Measurements from ENCODE around the gene WDR82.

WDR82 gene

DNA sequence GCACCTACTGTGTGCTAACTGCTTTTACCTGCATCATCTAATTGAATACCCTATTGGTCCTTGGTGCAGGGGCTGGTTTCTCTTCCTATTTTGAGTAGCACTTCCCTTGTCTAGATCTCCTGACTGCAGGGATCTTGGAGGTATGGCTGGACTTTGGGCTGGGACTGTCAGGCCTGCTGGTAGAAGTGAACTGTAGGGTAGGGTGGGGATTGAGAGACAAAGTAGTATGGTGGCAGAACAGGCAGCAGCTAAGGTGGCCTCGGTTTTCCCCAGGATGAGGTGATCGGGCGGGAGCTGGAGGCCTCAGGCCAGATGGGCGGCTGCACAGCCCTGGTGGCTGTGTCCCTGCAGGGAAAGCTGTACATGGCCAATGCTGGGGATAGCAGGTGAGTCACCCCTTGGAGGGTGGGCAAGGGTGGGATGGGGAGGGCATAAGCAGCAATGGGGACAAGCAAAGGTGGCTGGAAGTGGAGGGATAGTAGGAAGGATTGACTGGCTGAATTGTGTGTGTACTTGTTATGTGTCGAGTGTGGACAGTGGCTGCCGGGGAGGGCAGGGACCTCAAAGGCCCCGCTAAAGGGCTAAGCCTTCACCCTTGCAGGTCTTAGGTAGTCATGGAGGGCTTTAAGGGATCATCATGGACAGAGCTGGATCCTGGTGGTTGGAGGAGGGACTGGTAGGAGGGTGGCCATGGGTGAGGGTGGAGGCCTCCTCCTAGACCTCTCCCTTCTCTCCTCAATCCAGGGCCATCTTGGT, 30.9 kb downstream of the WDR82 start:
- FAIRE-seq (no peak), DNase-seq (ENCODE audit: insufficient read length) (no peak)
- no peak for TF ChIP-seq POLR2AphosphoS5 (IDR thresholded peaks at IDR 0.05; ENCODE audit: low read depth, low read length)
- no peak for TF ChIP-seq POLR2A (IDR thresholded peaks at IDR 0.05; ENCODE audit: low read depth, low read length)
- TF ChIP-seq TAF1 (IDR thresholded peaks at IDR 0.05; ENCODE audit: borderline replicate concordance, low read depth, low read length), result no peak

DNA sequence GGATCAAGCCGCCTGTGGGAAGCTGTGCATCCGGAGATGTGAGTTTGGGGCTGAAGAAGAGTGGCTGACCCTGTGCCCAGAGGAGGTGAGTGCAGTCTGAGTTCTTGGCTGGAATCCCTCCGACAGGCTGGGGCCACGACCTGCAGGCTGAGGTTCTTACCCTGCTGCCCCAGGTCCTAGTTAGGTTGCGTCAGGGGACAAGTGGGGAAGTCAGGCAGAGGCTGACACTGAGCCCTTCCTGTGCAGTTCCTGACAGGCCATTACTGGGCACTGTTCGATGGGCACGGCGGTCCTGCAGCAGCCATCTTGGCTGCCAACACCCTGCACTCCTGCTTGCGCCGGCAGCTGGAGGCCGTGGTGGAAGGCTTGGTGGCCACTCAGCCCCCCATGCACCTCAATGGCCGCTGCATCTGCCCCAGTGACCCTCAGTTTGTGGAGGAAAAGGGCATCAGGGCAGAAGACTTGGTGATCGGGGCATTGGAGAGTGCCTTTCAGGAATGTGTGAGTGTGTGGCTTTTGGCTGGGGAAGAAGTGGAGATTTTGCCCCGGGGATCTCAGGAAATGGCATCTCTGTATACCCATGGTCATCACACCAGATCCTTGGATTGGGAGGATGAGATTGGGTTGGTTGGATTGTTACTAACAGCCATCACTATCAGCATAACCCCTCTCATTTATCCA, 31.6 kb downstream of the WDR82 start:
- DNase-seq (ENCODE audit: insufficient read length), result no peak

DNA sequence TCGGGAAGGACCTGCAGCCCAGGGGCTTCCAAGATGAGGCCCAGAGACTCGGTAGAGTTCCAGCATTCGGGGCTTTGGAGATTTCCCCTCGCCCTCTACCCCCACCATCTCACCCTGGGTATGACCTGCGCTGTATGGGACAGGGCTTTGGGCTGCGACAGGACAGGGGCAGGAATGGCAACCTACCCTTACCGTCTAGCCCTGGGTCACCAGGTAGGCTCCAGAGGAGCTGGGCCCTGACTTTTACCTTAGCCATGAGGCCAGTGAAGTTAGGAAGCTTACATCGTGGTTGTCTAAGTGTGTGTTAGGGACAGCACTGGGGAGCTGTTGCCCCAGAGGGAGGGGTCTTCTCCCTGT, 32.2 kb downstream of the WDR82 start:
- TF ChIP-seq POLR2A (IDR thresholded peaks at IDR 0.05; ENCODE audit: low read depth, low read length), result no peak
- no peak for TF ChIP-seq POLR2AphosphoS5 (IDR thresholded peaks at IDR 0.05; ENCODE audit: low read depth, low read length)
- TF ChIP-seq TAF1 (IDR thresholded peaks at IDR 0.05; ENCODE audit: borderline replicate concordance, low read depth, low read length), result no peak
- no peak for DNase-seq (ENCODE audit: insufficient read length)
- peak; percentile 75 for FAIRE-seq

More for the DNA sequence above, 31.6 kb downstream of the WDR82 start:
- FAIRE-seq, result peak; percentile 17
- no peak for TF ChIP-seq TAF1 (IDR thresholded peaks at IDR 0.05; ENCODE audit: borderline replicate concordance, low read depth, low read length)

DNA sequence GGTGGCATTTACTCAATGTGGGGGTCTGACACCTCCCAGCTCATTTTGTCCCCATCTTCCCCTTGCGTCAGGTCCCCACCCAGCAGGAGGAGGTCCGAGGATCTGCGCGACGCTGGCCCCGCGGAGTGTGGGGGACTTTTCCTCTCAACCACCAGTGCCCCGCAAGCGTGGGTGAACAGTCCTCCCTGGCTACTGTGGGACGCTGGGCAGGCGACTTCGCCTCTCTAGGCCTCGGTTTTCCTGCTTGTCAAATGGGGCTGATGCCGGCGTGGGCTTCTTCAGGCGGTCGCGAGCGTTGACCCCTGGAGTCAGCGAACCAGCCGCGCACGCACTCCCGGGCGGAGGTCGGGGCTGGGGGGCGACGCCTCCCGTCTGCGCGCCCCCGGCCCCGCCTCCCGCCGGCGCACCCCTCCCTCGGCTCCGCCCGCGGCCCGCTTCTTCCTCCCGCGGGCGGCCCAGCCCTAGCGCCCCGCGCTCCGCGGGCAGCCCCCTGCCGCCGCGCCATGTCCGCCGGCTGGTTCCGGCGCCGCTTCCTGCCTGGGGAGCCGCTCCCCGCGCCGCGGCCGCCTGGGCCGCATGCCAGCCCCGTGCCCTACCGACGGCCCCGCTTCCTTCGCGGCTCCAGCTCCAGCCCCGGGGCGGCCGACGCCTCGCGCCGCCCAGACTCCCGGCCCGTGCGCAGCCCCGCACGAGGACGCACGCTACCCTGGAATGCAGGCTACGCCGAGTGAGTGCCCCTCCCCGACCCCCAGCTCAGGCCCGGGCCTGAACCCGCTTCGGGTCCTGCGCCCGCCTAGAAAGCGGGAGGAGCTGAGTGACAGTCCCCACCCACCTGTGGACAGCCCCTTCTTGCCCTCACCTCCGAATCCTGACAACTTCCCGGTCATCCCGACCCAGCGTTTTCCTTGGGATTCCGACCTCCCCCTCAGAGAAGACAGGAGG, 32.9 kb downstream of the WDR82 start, which contains the start of gene PPM1M:
PPM1M (plus strand) TSS at position 438 of the 942 bp plus-strand sequence; CDS start at position 504, 66 bp downstream.
- no peak for TF ChIP-seq TAF1 (IDR thresholded peaks at IDR 0.05; ENCODE audit: borderline replicate concordance, low read depth, low read length)
- TF ChIP-seq POLR2AphosphoS5 (IDR thresholded peaks at IDR 0.05; ENCODE audit: low read depth, low read length), result peak; percentile 33; the same call in 1 of the 2 replicates
- 0 out of 2 replicates have a peak, but pooled peaks have one; percentile 30 for TF ChIP-seq POLR2A (IDR thresholded peaks at IDR 0.05; ENCODE audit: low read depth, low read length)
- DNase-seq (ENCODE audit: insufficient read length) (peak; percentile 72), FAIRE-seq (peak; percentile 5)

DNA sequence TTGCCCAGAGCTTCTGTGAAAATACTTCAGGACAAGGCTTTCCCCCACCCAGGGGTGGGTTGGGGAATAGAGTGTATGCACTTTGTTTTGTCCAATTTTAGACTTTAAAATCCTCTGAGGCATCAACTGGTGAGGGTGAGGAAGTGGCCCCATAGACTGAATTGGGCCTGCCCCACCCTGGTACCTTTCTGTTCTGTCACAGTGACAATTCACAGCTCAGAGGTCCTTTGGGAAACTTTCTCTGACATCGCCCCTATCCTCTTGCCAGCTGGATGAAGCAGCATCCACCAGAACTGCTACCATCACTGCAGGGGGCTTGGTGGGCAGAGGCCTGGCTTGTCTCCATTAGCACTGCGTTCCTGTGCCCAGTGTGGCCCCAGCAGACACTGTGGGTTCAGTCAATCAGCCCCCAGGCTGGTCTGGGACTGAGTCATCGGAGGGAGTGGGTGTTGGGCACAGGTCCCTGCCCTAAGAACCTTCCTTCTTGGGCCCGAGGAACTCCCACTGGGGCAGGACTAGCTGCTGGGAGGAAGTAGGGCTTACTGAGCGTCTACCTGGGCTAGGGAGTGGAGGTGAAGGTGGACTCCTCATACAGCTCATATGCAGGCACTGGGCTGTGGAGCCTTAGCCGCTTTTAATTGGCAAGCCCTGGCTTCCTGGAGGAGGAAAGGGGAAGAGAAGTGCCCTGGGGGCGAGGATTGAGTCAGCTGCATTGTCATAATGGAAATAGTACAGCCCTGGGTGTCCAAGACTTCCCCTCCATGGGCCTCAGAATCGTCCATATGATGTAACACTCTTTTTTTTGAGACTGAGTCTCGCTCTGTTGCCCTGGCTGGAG, 34.4 kb downstream of the WDR82 start:
- DNase-seq (ENCODE audit: insufficient read length) (peak; percentile 64), FAIRE-seq (peak; percentile 97)
- peak; percentile 65; the same call in 1 of the 2 replicates for TF ChIP-seq POLR2A (IDR thresholded peaks at IDR 0.05; ENCODE audit: low read depth, low read length)
- TF ChIP-seq POLR2AphosphoS5 (IDR thresholded peaks at IDR 0.05; ENCODE audit: low read depth, low read length), result peak; percentile 44; the same call in 1 of the 2 replicates
- TF ChIP-seq TAF1 (IDR thresholded peaks at IDR 0.05; ENCODE audit: borderline replicate concordance, low read depth, low read length), result 0 out of 2 replicates have a peak, but pooled peaks have one; percentile 36

DNA sequence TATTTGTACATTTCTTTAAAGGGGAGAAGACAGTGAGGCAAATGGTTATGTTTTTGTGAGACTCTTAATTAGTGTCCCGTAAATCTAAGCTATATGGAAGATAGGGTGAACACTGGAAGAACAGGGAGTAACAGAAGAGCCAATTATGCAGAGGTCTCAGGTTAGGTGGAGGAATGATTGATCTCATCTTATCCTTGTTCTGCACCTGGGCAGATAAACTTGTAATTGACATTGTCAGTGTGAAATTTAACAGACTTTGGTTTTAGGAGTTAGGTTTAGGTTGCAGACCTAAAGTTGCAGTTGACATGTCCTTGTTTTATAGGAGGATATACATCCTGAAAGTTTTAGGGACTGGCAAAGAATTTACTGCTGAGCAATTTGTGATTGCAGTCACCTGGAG, 36.4 kb downstream of the WDR82 start:
- DNase-seq (ENCODE audit: insufficient read length), result no peak
- TF ChIP-seq POLR2A (IDR thresholded peaks at IDR 0.05; ENCODE audit: low read depth, low read length) (no peak), TAF1 (IDR thresholded peaks at IDR 0.05; ENCODE audit: borderline replicate concordance, low read depth, low read length) (no peak), POLR2AphosphoS5 (IDR thresholded peaks at IDR 0.05; ENCODE audit: low read depth, low read length) (no peak)
- FAIRE-seq, result no peak

DNA sequence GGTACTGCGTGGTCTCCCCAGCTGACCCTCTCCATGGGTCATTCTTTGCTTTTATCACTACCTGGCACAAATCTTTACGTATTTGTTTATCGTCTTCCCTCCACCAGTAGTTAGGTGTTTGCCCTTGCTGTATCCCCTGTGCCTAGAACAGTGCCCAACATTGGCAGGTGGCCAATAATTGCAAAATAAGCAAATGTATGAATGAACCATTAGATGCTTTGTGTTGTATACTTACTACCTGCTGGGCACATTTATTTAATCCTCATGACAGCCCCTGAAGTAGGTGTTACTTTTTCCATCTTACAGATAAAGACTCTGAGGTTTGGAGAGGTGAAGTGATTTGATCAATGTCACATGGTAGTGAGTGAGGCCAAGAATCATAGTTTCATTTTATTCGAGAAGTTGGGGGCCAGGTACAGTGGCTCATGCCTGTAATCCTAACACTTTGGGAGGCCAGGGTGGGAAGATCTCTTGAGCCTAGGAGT, 37.5 kb downstream of the WDR82 start:
- FAIRE-seq (no peak), DNase-seq (ENCODE audit: insufficient read length) (no peak)
- TF ChIP-seq POLR2A (IDR thresholded peaks at IDR 0.05; ENCODE audit: low read depth, low read length) (no peak), POLR2AphosphoS5 (IDR thresholded peaks at IDR 0.05; ENCODE audit: low read depth, low read length) (no peak), TAF1 (IDR thresholded peaks at IDR 0.05; ENCODE audit: borderline replicate concordance, low read depth, low read length) (no peak)

DNA sequence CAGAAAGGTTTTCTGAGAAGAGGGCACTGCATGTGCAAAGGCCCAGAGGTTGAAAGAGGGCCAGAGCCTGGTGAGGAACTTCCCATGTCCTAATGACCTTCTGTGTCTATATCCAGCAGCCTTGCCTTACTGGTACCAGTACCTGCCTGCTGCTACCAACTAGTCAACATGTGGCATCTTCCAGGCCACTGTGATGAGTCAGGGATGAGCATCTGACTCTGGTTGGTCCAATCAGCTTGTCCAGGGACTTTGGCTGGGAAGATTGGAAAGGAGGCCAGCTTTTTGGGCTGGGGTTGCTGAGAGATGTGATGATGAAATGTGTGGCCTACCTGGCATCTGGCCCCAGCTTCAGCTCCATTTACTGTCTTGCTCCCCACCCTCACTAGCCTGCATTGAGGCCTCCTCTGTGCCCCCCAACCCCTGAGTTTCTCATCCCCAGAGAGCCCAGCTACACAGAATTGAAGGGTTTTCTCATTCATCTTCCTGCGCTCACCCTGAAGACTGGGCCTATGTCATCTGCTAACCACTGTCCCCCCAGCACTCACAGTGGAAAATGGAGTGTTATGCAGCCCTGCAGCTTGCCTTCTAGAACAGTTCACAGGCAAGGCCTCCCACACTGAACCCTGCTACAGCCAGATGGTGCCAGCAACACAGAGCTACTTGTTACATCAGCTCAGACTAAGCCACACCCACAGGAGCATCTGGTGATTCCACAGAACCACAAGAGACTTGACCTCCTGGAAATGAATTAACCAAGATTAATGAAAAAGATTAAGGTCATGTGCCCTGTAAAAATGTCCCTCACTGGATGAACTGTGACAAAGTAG, 38.2 kb downstream of the WDR82 start:
- TF ChIP-seq POLR2A (IDR thresholded peaks at IDR 0.05; ENCODE audit: low read depth, low read length) (no peak), POLR2AphosphoS5 (IDR thresholded peaks at IDR 0.05; ENCODE audit: low read depth, low read length) (peak; percentile 41; the same call in 1 of the 2 replicates)
- FAIRE-seq (peak; percentile 88), DNase-seq (ENCODE audit: insufficient read length) (no peak)

DNA sequence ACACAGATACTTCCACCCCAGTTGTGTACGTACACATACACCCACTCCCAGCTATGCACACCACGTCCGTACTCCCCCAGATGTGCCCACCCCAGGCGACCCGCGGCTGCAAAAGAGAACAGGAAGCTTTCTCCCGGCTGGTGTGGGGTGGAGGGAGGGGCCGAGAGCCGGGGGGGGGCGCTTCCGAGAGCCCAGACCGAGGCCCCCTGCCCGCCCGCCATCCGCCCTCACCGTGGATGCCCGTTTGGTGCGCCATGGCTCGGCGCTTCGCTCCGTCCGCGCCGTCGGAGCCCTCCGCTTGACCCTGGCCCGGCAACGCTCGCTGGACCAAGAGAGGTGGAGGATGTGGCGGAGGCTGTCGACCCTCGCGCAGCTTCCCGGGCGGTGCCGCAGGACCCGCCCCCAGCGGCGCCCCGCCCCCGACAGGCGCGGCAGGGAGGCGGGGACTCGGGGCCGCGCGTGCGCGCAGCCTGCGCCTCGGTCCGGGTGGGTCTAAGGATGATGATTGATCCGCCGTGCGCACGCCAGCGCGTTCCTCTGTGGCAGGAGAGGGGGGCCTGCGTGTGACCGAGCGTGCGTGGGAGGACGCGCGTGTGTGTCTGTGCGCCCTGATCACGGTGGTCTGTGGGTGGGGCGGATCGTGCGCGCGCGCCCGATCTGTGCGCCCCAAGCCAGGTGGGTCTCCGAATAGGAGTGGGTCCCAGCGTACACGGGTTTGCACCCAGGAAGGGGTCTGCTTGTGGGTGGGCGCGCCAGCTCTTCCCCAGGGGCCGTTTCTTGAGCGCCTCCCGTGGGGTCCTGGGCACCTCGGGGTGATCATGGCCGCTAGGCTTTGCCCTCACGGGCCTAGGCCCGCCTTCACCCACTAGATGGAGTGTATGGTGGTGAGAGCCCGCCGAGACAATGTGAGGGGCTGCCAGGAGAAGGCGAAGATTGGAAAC, 39.4 kb downstream of the WDR82 start, which contains the start of gene TWF2:
TWF2 (minus strand) TSS at position 398 of the 941 bp plus-strand sequence; CDS start at position 256, 142 bp downstream.
- peak; percentile 98 for DNase-seq (ENCODE audit: insufficient read length)
- TF ChIP-seq POLR2AphosphoS5 (IDR thresholded peaks at IDR 0.05; ENCODE audit: low read depth, low read length), result peak; percentile 76
- TF ChIP-seq TAF1 (IDR thresholded peaks at IDR 0.05; ENCODE audit: borderline replicate concordance, low read depth, low read length), result peak; percentile 43; the same call in 1 of the 2 replicates
- TF ChIP-seq POLR2A (IDR thresholded peaks at IDR 0.05; ENCODE audit: low read depth, low read length), result peak; percentile 88
- FAIRE-seq, result peak; percentile 97

All from GM12892 (cell line).